ENCODE results near the gene TRIM63.

TRIM63 gene

DNA sequence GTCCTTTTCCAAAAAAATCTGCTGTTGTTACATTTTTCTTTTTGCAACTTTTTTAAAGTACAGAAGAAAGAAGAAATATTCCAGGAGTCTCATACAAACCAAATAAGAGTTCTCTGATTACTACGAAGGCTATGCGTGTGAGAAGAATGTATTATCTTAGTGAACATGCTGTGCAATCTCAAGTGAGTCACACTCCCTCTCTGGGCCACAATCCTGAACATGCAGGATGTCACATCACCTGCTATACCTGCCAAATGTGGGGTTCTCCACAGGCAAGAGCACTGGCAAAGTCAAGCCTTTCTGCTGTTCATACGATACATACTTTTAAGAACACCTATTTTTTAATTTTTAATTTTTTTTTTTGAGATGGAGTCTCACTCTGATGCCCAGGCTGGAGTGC lies 21.7 kb upstream of the TRIM63 start:
- DNase-seq (ENCODE audit: low read depth in 1 of 2, low spot score in 1 of 2) = no peak

DNA sequence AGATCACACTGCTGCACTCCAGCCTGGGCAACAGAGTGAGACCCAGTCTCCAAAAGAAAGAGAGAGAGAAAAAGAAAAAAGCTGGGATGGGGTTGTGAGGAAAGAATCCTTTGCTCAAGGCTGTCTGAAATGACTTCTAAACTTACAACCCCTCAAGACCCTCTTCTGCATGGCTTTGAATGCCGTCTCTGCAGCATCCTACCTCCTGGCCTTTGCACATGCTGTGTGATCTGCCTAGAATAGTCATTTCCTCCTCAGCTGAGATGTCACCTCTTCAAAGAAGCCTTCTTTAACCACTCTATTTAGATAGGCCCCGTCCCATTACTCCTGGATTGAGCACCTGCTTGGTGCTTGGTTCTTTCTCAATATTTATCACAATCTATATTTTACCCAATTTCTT lies 17.4 kb upstream of the TRIM63 start:
- DNase-seq (ENCODE audit: low read depth in 1 of 2, low spot score in 1 of 2) = no peak

DNA sequence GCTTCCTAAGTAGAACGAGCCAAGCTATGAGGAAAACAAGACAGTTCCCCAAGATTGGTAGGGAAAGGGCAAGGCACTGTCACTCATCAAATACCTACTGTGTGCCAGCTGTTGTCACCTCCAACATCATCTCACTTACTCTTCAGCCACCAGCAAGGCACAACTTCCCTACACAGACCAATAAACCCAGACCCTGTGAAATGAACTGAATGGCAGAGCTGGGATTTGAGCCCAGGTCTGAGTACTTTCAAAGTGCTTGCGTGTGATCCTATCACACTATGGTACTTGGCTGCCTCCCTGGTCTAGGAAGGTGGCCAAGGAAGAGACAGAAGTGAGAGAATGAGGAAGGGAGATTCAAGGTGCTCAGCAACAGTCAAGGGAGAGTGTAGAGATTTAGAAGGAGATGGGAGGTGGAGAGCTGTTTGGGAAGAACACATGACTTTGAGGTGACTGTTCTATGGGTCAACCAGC lies 16.7 kb upstream of the TRIM63 start:
- DNase-seq (ENCODE audit: low read depth in 1 of 2, low spot score in 1 of 2) = no peak

DNA sequence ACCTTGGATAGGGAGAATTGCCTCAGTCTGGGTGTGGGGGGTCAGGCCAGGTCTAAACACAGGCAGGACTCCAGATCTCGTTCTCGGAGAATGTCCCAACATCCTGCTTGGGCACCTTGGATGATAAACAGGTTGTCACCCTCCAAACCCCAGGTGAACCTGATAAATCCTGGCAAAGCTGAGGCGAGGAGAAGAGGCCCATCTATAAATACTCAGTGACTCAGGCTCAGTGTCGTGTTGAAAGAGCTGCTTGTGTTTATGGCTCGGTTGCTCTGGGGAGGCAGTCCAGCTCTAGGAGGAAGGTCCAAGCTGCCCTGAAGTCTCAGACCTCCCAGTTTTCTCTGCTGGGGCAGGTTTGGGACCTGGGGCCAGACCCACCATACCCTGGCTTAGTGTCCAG lies 15.8 kb upstream of the TRIM63 start:
- no peak for DNase-seq (ENCODE audit: low read depth in 1 of 2, low spot score in 1 of 2)

DNA sequence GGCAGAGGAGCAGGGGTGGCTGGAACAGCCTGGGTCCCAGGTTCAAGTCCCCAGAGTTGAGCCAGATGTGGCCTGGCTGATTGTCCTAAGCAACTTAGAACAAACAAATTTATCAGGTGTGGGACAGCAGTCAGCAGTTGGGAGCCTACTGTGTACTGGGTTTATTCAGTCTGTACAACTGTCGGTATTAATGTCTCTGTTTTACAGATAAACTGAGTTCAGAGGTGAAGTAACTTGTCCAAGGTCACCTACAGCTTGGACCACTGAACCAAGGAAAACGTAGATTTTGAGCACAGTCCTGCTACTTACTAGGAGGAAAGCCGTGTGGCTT lies 14.6 kb upstream of the TRIM63 start:
- no peak for DNase-seq (ENCODE audit: low read depth in 1 of 2, low spot score in 1 of 2)

DNA sequence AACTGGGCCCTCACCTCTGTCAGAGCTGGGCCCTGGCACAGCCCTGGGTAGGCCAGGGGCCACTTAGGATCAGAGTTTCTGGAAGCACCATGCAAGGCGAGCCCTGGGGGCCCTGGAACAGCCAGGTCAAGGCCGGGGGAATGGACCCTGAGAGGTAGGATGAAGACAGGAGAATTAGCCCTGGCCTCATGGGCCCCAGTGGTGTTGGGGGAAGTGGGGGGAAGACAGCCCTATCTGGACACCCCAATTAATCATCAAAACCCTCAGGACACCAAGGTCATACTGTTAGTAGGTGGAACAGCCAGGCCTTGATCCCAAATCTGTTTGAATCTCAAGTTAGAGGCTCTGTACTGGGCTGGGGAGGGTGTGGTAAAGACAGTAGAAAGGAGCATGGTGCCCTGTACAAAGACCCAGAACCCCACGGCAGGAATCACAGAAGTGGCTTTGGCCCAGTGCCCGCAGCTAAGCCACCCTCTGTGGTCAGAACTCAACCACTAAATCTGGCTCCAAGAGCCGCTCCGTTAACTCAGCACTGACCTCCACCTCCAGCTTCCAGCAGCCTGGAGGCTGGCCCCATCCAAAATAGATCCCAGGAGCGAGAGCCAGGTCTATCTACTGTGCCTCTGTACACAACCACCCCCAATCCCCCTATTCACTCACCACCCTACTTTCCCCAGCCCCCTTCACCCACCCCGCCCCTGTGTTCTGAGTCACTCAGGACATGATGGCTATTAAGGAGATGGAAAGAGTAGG lies 14.0 kb upstream of the TRIM63 start:
- DNase-seq (ENCODE audit: low read depth in 1 of 2, low spot score in 1 of 2) = no peak

DNA sequence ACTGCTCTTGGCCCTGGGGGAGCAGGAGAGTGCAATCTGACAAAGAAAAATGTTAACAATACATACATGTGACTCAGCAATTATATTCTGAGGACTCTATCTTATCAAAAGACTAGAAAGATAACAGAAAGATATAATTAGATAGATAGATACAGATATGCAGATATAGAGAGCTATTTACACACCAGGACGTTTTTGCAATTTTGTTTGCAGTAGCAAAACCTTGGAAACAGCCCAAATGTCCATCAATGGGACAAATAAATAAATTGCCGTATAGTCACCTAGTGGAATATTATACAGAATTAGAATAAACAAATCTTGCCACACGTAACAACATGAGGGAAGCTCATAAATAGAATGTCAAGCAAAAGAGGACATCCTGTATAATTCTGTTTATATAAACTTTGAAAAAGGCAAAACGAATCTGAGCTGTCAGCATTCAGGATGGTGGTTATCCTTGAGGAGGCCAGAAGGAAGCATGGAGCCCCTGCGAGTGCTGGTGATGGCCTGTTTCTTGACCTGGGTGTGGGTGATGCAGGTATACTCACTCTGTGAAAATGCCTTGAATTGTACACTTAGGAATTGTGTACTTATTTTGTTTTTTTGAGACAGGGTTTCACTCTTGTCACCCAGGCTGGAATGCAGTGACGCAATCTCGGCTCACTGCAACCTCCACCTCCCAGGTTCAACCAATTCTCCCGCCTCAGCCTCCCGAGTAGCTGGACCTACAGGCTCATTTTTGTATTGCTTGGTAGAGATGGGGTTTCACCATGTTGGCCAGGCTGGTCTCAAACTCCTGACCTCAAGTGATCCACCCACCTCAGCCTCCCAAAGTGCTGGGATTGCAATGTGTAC lies 12.8 kb upstream of the TRIM63 start:
- DNase-seq (ENCODE audit: low read depth in 1 of 2, low spot score in 1 of 2) = no peak

DNA sequence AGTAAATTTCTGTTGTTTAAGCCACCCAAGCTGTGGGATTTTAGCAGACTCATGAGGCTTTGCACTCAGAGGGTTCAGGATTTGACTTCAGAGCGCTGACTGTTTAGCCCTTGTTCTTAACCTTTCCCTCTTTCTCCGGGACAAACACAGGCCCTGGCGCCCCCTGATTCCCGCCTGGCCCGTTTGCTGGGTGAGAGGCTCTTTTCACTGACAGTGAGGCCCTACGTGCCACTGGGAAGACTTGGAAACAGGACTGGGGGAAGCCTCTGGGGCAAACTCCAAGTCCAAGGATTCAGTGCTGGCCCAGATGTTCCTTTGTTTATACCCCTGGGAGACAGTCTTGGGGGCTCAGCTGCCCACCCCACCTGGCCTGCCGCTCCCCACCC lies 11.7 kb upstream of the TRIM63 start:
- DNase-seq (ENCODE audit: low read depth in 1 of 2, low spot score in 1 of 2) = no peak

DNA sequence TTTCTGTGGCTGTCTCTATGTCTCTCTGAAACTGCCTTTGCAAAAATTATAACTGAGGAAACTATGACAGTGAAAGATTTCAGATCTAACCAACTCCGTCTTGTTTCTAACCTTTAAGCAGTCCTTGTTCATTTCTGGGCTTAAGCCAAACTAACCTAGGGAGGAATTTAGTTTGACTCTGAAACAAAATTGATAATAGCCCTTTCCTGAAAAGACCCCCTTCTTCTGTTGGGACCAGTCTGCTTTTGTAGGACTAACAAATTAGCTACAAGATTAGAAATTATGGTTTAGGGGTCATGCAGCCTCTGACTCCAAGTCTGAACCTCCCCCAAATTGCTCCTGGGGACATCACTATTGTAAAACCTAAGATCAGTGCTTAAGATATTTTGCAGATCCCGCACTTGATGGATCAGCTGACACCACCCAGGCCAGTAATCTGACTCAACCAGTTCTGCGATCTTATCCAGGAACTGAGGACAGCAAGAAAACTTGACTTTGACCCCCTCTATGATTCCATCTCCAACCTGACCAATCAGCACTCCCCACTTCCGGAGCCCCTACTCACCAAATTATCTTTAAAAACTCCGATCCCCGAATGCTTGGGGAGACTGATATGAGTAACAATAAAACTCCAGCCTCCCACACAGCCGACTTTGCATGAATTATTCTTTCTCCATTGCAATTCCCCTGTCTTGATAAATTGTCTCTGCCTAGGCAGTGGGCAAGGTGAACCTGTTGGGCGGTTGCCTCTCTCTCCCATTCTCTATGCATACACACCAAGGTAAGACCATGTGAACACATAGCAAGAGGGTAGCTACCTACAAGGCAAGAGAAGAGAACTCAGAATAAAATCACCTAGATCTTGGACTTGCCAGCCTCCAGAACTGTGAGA lies 11.1 kb upstream of the TRIM63 start:
- no peak for DNase-seq (ENCODE audit: low read depth in 1 of 2, low spot score in 1 of 2)

DNA sequence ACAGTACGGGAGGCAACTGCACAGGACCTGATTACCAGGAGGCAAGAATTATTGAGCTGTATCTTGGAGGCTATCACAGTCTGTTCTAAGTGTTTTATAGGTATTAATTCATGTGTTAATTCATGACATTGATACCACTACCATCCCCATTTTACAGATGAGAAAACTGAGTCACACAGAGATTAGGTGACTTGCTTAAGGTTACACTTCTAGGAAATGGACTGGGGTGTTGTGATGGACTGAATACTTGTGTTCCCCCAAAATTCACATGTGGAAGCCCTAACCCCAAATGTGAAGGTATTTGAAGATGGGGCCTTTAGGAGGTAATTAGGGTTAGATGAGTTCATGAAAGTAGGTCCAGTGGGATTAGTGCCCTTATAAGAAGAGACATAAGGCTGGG lies 10.1 kb upstream of the TRIM63 start:
- no peak for DNase-seq (ENCODE audit: low read depth in 1 of 2, low spot score in 1 of 2)

DNA sequence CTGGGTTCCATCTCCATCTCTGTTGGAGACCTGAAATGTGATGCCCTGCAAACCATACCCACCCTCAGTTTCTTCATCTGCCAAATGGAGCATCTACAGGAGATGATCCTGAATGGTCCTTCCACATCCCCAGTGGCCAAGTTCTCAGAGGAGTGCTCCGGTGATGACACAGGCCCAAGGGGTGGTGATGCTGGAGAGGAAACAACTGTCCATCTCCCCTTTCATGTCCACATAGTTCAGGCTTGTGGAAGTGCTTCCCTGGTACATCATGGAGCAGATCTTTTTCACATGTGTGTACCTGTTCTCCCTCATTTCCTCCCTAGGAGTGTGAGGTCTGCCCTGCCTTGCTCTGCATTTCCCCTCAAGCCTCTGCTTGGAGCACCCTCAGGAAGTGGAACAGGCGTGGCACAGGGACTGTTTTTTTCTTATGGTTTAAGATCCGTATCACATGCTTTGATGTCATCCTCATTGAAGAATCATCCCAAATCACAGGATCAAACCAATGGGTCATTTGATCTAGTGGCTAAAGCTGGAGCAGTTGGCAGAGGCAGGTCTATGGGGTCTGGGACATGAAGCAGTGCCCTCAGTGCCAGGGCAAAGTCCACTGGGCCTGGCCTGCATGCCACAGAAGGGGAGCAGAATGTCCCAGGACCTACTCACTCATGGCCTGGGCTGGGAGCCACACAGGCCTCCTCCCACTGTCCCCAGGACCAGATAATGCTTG lies 8.2 kb upstream of the TRIM63 start:
- DNase-seq (ENCODE audit: low read depth in 1 of 2, low spot score in 1 of 2) = no peak

DNA sequence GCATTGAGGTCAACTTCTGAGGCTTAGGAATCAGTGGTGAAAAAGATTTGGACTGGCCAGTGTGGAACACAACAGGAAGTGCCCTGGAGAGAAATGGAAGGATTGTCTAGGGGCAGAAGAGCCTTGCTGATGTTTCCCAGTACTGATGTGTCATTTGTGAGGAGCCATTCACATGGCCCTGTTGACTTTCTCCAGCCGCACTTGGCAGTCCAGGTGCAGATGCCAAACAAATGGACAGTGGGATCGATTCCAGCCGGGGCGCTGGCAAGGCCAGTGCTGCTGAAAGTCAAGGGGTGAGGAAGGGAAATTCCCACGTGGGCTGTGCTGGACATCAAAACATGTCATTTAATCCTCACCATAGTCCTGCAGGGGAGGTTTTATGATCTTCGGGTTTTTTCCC lies 4.9 kb upstream of the TRIM63 start:
- DNase-seq (ENCODE audit: low read depth in 1 of 2, low spot score in 1 of 2) = no peak

DNA sequence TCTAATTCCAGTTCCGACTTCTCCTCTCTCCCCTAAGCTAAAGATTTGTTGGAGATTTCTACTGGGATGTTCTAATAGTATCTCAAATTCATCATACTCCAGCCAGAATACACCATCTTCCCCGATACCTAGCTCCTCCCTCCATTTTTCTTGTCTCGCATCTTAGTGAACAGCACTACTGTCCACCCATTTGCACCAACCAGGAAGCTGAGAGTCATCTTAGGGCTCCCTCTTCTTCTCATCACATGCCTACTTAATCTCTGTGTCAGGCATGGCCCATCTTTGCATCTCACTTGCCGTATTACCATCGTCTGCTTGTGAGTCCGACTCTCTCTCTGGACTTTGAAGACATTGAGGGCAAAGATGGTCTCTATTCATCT lies 3.5 kb upstream of the TRIM63 start:
- DNase-seq (ENCODE audit: low read depth in 1 of 2, low spot score in 1 of 2) = no peak

DNA sequence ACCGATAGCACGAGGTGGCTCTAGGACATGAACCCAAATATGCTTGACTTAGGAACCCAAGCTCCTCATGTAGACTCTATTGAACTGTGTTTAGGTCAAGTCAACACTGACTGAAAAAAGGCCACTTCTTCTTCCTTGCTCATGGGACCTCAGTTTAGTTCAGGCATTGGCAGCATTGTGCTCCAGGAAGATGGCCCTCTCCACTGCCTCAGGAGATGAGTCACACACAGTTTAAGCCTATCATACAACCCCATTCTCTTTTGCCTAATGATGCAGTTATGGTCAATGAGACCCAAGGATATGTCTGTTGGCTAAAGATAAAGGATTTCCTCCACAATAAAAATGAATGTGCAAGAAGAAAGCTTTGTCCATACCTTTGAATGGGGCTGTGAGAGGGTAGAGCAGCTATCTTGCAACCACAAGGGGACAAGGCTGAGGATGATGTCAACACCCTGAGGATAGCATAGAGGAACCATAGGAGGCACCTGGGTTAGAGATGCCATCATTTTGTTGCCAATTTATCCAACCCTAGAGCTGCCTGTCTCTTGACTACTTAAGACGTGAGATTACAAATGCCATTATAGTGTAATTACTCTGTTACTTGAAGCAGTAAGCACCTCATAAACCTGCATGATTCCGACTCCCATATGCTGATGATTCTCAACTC lies 3.0 kb upstream of the TRIM63 start:
- DNase-seq (ENCODE audit: low read depth in 1 of 2, low spot score in 1 of 2) = no peak

DNA sequence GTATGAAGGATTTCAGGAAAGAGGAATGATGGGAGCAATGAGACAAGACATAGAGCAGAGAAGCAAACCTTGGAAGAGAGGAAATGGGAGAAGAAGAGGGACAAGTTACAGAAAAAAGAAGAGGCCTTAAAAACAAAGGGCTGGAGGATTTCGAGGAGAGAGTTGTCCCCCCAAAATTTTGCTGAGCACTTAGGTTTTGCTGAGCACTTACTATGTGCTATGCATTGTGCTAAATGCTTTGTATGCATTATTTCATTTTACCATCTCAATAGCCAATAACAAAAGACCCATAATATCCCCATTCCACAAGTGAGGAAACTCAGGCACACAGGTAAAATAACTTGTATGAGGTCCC lies 2.5 kb upstream of the TRIM63 start:
- DNase-seq (ENCODE audit: low read depth in 1 of 2, low spot score in 1 of 2) = no peak

DNA sequence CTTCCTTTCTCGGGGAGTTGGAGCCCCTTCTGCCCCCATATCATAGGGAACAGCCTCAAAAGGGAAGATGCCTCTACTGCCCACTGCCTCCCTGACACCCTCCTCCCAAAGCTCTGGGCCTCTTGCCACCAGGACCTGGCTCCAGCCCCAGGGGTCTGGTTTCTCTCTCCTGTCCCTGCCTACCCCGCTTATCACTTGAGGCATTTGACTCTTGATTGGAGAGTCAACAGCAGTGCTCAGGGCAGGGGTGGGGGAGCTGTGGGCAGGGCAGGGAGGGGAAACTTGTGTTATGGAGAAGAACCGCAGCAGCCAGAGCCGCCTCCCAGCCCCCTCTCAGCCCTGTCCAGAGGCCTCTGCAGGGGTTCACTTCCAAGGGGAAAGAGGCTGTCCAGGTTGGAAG lies 573 bp downstream of the TRIM63 start:
- DNase-seq (ENCODE audit: low read depth in 1 of 2, low spot score in 1 of 2) = no peak

DNA sequence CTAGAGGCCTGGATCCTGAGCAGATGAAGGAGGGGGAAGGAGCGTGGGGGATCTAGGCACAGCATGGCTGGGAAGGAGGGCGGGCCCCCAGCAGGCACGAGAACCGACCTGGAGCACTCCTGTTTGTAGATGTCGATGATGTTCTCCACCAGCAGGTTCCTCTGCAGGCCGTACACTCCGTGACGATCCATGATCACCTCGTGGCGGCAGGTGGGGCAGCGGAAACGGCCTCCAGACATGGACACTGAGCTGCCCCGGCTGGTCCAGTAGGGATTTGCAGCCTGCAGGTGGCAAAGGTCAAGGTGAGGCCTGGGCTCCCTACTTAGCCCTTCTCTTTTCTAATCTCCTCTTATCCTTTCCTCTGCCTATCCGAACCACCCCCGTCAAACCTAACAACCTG lies 1.3 kb downstream of the TRIM63 start:
- DNase-seq (ENCODE audit: low read depth in 1 of 2, low spot score in 1 of 2) = no peak

DNA sequence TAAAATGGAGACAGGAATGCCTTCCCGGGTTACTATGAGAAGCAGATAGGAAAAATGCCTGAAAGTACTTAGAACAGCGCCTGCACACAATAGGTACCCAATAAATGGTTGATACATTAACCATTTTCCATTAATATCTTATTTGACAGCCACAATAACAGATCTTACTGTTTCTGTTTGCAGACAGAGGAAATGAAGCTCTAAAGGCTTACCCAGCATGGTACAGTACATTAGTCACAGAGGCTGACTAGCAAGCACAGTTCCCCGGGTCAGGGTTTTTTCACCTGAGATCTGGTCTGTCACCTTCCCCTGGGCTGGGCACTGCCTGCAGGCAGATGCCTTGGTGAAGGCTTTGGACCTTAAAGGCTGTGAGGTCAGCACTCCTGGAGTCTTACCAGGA lies 2.9 kb downstream of the TRIM63 start:
- no peak for DNase-seq (ENCODE audit: low read depth in 1 of 2, low spot score in 1 of 2)

DNA sequence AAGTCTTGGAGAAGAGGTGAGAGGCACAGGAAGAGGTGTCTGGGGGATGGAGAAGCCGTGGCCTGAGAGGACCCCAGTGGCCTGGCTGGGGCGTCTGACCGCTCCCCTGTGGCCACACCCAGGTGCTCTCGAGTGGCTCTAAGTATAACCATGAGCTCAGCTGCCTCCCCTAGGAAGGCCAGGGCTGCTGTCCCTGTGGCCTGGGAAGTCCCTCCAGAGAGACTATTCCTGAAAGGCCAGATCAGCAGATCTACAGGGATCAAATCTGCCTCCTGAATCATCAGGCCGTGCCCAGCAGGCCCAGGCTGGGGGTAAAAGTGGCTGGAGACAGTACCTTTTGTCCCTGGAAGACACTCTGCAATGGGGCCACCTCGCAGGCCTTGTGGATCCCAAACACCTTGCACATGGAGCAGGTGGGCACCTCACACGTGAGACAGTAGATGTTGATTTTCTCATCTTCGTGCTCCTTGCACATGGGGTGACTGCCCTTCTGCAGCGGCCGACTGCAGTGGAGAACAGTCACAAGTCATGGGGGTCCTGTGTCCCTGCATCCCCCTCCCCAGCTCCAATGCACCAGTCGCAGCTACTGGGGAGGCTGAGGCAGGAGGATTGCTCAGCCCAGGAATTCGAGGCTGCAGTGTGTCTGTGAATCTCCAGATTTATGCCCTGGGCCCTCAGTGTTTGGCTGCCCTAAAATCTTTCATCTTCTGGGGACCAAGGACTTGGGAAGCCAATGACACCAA lies 6.4 kb downstream of the TRIM63 start:
- DNase-seq (ENCODE audit: low read depth in 1 of 2, low spot score in 1 of 2) = no peak

DNA sequence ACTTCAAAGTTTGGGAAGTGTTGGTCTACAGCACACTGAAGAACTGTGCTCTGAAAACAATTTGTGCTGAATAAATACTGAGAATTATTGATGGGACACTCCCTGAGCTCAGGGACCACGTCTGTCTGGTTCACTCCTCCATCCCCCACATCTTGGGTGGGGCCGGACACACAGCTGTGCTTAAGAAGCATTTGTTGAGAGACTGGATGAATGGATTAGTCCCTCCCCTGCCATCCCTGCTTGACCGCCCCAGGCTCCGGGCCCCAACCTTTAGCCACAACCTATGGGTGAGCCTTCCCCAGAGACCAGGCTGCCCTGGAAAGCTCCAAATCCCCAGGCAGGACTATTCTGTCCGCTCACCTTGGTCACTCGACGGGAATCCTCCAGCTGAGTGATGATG lies 7.5 kb downstream of the TRIM63 start:
- no peak for DNase-seq (ENCODE audit: low read depth in 1 of 2, low spot score in 1 of 2)
